Endothelial cell (in vitro differentiated cells): Measurements from ENCODE around the gene PMP22. TPM values are rescaled to one million over a fixed set of nuclear protein-coding genes. Genes with fewer than 3 reads are reported as not detected.

Experiments
- DNase-seq: peaks from one replicate; pipeline ENCODE4 v3.0.0; 2021; ENCODE audit warnings: low spot score
- H3K27ac Mint-ChIP-seq: one replicate; pipeline ENCODE4 v1.8.0; 2021; ENCODE audit warnings: mixed read lengths, inconsistent platforms; ENCODE audit not compliant: unreplicated experiment
- H3K27me3 Mint-ChIP-seq: one replicate; pipeline ENCODE4 v1.8.0; 2021; ENCODE audit warnings: mild to moderate bottlenecking, moderate library complexity, mixed read lengths, inconsistent platforms; ENCODE audit not compliant: unreplicated experiment
- H3K36me3 Mint-ChIP-seq: one replicate; pipeline ENCODE4 v1.8.0; 2021; ENCODE audit warnings: mild to moderate bottlenecking, low read depth, mixed read lengths, inconsistent platforms; ENCODE audit not compliant: unreplicated experiment
- H3K4me1 Mint-ChIP-seq: one replicate; pipeline ENCODE4 v1.8.0; 2021; ENCODE audit warnings: mild to moderate bottlenecking, mixed read lengths, inconsistent platforms; ENCODE audit not compliant: unreplicated experiment
- H3K4me3 Mint-ChIP-seq: one replicate; pipeline ENCODE4 v1.8.0; 2021; ENCODE audit warnings: mild to moderate bottlenecking, mixed read lengths, inconsistent platforms; ENCODE audit not compliant: unreplicated experiment
- H3K9me3 Mint-ChIP-seq: one replicate; pipeline ENCODE4 v1.8.0; 2021; ENCODE audit warnings: mixed read lengths, inconsistent platforms; ENCODE audit not compliant: unreplicated experiment
- total RNA-seq: library from RNA; stranded (reverse); fragmentation: NEBNext Ultra II Directional; extraction: Animal tissue kit (Norgen Biotek cat#: 25700); gene quantifications from one replicate; pipeline ENCODE4 v1.2.1, GENCODE V29; 2021; ENCODE audit not compliant: unreplicated experiment
- TF ChIP-seq, protein P1 (sequence below): fragments of 200-600 bp; sonication (generic); IDR thresholded peaks from one replicate; pipeline ENCODE4 v1.5.0; 2021; ENCODE audit warnings: antibody characterized with exemption; ENCODE audit not compliant: unreplicated experiment

Gene PMP22
- total RNA-seq, 1 donor from 2014 or later: 314 TPM

DNA sequence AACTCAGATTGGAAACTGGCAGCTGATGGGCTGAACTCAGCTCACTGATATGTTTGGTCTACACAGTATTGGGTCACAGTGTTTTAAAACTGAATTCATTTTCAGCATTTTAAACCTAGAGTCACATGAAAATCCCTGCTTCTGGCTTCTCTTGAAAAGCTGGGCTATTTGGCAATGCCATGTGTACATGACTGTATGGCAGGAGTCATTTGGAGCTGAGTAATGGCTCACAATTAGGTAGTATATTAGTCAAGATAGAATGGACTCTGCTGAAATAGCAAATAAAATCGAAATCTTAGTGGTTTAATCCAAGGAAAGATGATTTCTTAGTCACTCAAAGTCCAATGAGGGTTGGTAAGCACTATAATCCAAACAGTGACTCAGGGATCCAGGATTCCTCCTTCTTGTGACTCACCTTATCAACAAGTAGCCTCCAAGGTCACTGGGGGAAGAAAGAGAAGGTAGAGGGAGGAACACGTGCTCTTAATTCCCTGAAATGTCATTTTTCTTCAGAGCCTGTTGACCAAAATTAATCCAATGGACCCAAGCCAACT, 13.9 kb upstream of the PMP22 start:
- Mint-ChIP-seq H3K9me3 (no peaks in the 10 kb centered on the region), H3K36me3 (no peaks in the 10 kb centered on the region), H3K27ac (no peak overlapping the region), H3K27me3 (no peaks in the 10 kb centered on the region), H3K4me1 (no peaks in the 10 kb centered on the region), H3K4me3 (no peak overlapping the region)
- TF ChIP-seq, protein P1, sequence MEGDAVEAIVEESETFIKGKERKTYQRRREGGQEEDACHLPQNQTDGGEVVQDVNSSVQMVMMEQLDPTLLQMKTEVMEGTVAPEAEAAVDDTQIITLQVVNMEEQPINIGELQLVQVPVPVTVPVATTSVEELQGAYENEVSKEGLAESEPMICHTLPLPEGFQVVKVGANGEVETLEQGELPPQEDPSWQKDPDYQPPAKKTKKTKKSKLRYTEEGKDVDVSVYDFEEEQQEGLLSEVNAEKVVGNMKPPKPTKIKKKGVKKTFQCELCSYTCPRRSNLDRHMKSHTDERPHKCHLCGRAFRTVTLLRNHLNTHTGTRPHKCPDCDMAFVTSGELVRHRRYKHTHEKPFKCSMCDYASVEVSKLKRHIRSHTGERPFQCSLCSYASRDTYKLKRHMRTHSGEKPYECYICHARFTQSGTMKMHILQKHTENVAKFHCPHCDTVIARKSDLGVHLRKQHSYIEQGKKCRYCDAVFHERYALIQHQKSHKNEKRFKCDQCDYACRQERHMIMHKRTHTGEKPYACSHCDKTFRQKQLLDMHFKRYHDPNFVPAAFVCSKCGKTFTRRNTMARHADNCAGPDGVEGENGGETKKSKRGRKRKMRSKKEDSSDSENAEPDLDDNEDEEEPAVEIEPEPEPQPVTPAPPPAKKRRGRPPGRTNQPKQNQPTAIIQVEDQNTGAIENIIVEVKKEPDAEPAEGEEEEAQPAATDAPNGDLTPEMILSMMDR: no peak
- DNase-seq: no peak

DNA sequence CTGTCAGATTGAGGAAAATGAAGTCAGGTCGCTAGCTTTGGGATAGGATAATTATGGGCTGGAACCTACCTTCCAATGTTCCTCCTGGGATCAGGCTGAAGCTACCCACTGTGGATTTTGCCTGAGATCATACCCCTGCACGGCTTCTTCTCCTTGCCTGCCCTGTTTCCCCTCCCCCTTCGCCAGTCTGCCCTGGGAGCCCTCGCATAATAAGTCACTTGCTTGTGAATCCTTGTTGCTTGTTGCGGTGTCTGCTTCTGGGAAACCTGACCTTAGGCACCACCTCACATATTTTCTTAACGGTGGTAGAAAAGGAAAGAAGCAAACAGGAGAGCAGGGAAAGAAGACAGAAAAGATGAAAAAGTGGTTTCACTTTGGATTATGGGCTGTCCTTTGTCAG, 13.3 kb upstream of the PMP22 start:
- Mint-ChIP-seq H3K36me3 (no peaks in the 10 kb centered on the region), H3K4me3 (no peak overlapping the region), H3K27ac (no peak overlapping the region), H3K4me1 (no peaks in the 10 kb centered on the region), H3K9me3 (no peaks in the 10 kb centered on the region), H3K27me3 (no peaks in the 10 kb centered on the region)
- no peak for DNase-seq
- TF ChIP-seq, protein P1: no peak

DNA sequence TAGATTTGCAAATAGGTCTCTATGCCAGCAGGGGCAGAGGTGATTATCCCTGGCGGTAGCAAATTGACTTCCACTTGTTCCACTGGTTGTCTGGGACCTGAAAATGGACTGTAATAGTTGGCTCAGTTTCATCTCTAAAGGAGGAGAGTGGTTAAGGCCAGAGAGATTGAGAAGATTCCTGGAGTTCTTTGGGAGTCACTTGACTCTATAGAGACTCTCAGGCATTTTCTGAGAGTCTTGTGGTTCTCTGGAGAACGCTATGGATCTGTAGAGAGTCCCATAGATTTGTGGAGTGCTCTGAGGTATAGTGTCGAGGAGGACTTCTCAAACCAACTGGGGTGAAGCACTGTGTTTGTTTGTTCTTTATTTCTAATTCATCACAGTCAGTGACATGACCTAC, 8.9 kb upstream of the PMP22 start:
- no peak for DNase-seq
- H3K36me3 Mint-ChIP-seq: no peaks in the 10 kb centered on the region
- H3K9me3 Mint-ChIP-seq: no peaks in the 10 kb centered on the region
- peaks cover 14% of the 10 kb centered on the region for H3K4me1 Mint-ChIP-seq
- H3K27ac Mint-ChIP-seq: no peak overlapping the region
- no peaks in the 10 kb centered on the region for H3K27me3 Mint-ChIP-seq
- no peak overlapping the region for H3K4me3 Mint-ChIP-seq
- TF ChIP-seq, protein P1: no peak

DNA sequence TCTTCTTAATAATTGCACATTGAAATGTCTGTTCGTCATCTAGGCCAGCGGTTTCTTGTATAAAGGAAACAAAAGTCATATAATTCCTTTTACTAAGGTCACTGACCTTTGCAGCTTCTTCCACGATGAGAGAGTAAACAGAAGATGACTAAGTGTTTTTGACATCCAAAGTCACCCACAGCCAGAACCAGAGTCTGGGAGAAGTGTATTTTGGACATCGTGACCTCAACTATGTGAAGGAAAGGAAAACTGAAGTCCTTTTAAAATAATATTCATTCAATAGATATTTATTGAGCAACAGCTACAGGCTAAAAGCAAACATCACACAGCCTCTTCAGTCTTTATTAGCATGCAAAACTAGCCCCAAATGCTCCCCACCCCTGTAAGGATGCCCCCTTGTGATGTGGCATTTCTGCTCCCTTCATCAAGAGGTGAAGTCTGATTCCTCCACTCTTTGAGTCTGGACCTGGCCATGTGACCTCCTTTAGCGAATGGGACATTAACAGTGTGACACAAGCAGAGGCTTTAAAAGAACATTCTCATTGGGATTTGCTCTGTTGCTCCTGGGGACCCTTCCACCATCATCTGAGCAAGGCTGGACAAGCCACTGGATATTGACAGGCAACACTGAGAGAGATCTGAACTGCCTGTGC, 8.1 kb upstream of the PMP22 start:
- Mint-ChIP-seq H3K9me3 (no peaks in the 10 kb centered on the region), H3K27ac (no peak overlapping the region), H3K4me1 (peaks cover 19% of the 10 kb centered on the region), H3K27me3 (no peaks in the 10 kb centered on the region), H3K4me3 (no peak overlapping the region), H3K36me3 (no peaks in the 10 kb centered on the region)
- TF ChIP-seq, protein P1: no peak
- no peak for DNase-seq

DNA sequence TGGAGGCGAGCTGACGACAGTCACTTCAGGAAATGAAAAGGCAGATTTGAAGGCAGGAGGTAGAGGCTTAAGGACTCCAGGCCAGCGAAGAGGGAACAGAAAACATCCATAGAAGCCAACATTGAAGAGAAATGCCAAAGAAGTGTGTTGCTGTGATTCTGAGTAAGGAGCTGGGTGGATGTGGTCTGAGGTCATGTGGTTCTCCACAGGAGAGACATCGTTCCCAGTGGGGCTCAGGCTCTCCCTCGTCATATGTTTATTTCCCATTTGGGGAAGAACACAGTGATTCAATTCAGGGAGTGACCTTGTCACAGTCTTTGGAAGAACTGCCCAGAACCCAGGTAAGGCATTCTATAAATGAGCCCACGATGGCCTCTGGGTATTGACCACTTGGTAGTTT, 6.6 kb upstream of the PMP22 start:
- no peak for DNase-seq
- Mint-ChIP-seq H3K9me3 (no peaks in the 10 kb centered on the region), H3K4me1 (peaks cover 23% of the 10 kb centered on the region), H3K36me3 (no peaks in the 10 kb centered on the region), H3K27me3 (no peaks in the 10 kb centered on the region), H3K27ac (no peak overlapping the region), H3K4me3 (no peak overlapping the region)
- TF ChIP-seq, protein P1: no peak
